Peyer's patch (tissue), 4 donors: ENCODE results near the gene ALDH3A2. TPM values are rescaled to one million over a fixed set of nuclear protein-coding genes. Genes with fewer than 3 reads are reported as not detected.
"Not testable (repeated sequence)": the region's sequence is repeated elsewhere in the genome, so short reads cannot be mapped to it uniquely, and the experiment has no call there.

Source experiments
- DNase-seq, 3 donors: peaks; one replicate each; pipeline ENCODE4 v3.0.0-alpha.2; 2017 to 2019
- H3K27ac ChIP-seq, 4 donors: fragments of 200-600 bp; sonication (generic); one replicate each; pipeline ENCODE4 v1.5.1; 2016 to 2019
- H3K27me3 ChIP-seq, 2 donors: fragments of 200-600 bp; sonication (generic); one replicate each; pipeline ENCODE4 v1.5.1; 2019
- H3K36me3 ChIP-seq, 3 donors: fragments of 200-600 bp; sonication (generic); one replicate each; pipeline ENCODE4 v1.5.1; 2016 to 2019
- H3K4me1 ChIP-seq, 4 donors: fragments of 200-600 bp; sonication (generic); one replicate each; pipeline ENCODE4 v1.5.1; 2016 to 2019
- H3K4me3 ChIP-seq, 4 donors: fragments of 200-600 bp; sonication (generic); 1 replicate in 3 of 4; 2 replicates in 1 of 4; pipeline ENCODE4 v1.5.1; 2016 to 2019; ENCODE audit warnings: mild to moderate bottlenecking in 1 of 4
- H3K9me3 ChIP-seq, 4 donors: fragments of 200-600 bp; sonication (generic); one replicate each; pipeline ENCODE4 v1.5.1; 2016 to 2019; ENCODE audit warnings: mild to moderate bottlenecking in 1 of 4
- CTCF ChIP-seq, 6 experiments: fragments of 450-650 bp in 4 of 6; fragments of 200-600 bp in 2 of 6; sonication (generic) in 1 of 6; IDR thresholded peaks; one replicate each; pipeline ENCODE4 v1.5.1; 2017 to 2019; ENCODE audit warnings: antibody characterized with exemption in 6 of 6, mild to moderate bottlenecking in 3 of 6, moderate library complexity in 1 of 6
- POLR2A ChIP-seq, 2 donors: fragments of 450-650 bp; IDR thresholded peaks; one replicate each; pipeline ENCODE4 v1.5.1; 2017; ENCODE audit warnings: antibody characterized with exemption in 2 of 2, mild to moderate bottlenecking in 2 of 2, moderate library complexity in 2 of 2
- total RNA-seq, 4 donors: library from RNA; depleted of rRNA; stranded (reverse); fragments of >200 nt; gene quantifications; one replicate each; pipeline ENCODE4 v1.1.0, GENCODE V29; 2016

The ALDH3A2 gene
- total RNA-seq, 4 donors from 2014 or later = 171 to 330 (median 269) TPM

GRCh38 chr17:19664136-19664820 is 15.7 kb downstream of the ALDH3A2 start:
- Histone ChIP-seq H3K9me3 (no peaks in the 10 kb centered on the region), H3K4me3 (no peak overlapping the region), H3K27ac (no peak overlapping the region), H3K27me3 (no peaks in the 10 kb centered on the region), H3K4me1 (no peaks in the 10 kb centered on the region), H3K36me3 (peaks cover 0 to 62% (median 0%) of the 10 kb centered on the region in 3 donors)
- DNase-seq = no peak
- TF ChIP-seq POLR2A (IDR thresholded peaks at IDR 0.05) = no peak
- no peak for TF ChIP-seq CTCF (IDR thresholded peaks at IDR 0.05)

GRCh38 chr17:19664821-19665181 is 16.2 kb downstream of the ALDH3A2 start:
- Histone ChIP-seq H3K36me3 (peaks cover 0 to 60% (median 0%) of the 10 kb centered on the region in 3 donors), H3K9me3 (no peaks in the 10 kb centered on the region), H3K4me1 (no peaks in the 10 kb centered on the region), H3K27ac (no peak overlapping the region), H3K27me3 (no peaks in the 10 kb centered on the region), H3K4me3 (no peak overlapping the region)
- DNase-seq = no peak
- TF ChIP-seq POLR2A (IDR thresholded peaks at IDR 0.05) (no peak), CTCF (IDR thresholded peaks at IDR 0.05) (no peak)

GRCh38 chr17:19669680-19670079 is 21.1 kb downstream of the ALDH3A2 start:
- not testable (repeated sequence) for H3K4me3 ChIP-seq

GRCh38 chr17:19670908-19671307 is 22.4 kb downstream of the ALDH3A2 start:
- H3K4me3 ChIP-seq = no peak overlapping the region
- H3K36me3 ChIP-seq = peaks cover 0 to 16% (median 0%) of the 10 kb centered on the region in 3 donors
- H3K27ac ChIP-seq = peak overlapping the region in 1 of 4 donors; percentile 58
- H3K4me1 ChIP-seq = peaks cover 0 to 24% (median 7%) of the 10 kb centered on the region in 4 donors
- no peaks in the 10 kb centered on the region for H3K27me3 ChIP-seq
- H3K9me3 ChIP-seq = no peaks in the 10 kb centered on the region
- DNase-seq = no peak
- no peak for TF ChIP-seq CTCF (IDR thresholded peaks at IDR 0.05)
- TF ChIP-seq POLR2A (IDR thresholded peaks at IDR 0.05) = no peak

More at GRCh38 chr17:19669680-19670079, 21.1 kb downstream of the ALDH3A2 start:
- not testable (repeated sequence) for H3K9me3 ChIP-seq, H3K27ac ChIP-seq, DNase-seq, H3K27me3 ChIP-seq
- Histone ChIP-seq H3K36me3 (peaks cover 0 to 22% (median 0%) of the 10 kb centered on the region in 3 donors), H3K4me1 (peaks cover 0 to 24% (median 7%) of the 10 kb centered on the region in 4 donors)

- Histone ChIP-seq H3K4me3 (no peak overlapping the region), H3K27me3 (no peaks in the 10 kb centered on the region), H3K4me1 (peaks cover 0 to 24% (median 7%) of the 10 kb centered on the region in 4 donors), H3K9me3 (no peaks in the 10 kb centered on the region), H3K36me3 (peaks cover 0 to 16% (median 0%) of the 10 kb centered on the region in 3 donors), H3K27ac (peak overlapping the region in 3 of 4 donors; percentile 7 to 66 (median 58))
- no peak for DNase-seq
- TF ChIP-seq POLR2A (IDR thresholded peaks at IDR 0.05) (no peak), CTCF (IDR thresholded peaks at IDR 0.05) (no peak)
Measured at GRCh38 chr17:19671433-19671832, 22.9 kb downstream of the ALDH3A2 start.

GRCh38 chr17:19672009-19672750 is 23.6 kb downstream of the ALDH3A2 start:
- H3K27me3 ChIP-seq = no peaks in the 10 kb centered on the region
- peak in 2 of 3 donors; percentile 57 to 76 for DNase-seq
- H3K27ac ChIP-seq = peak overlapping the region in 3 of 4 donors; percentile 7 to 66 (median 58)
- no peaks in the 10 kb centered on the region for H3K9me3 ChIP-seq
- peaks cover 0 to 21% (median 0%) of the 10 kb centered on the region in 3 donors for H3K36me3 ChIP-seq
- H3K4me1 ChIP-seq = peaks cover 0 to 24% (median 7%) of the 10 kb centered on the region in 4 donors
- TF ChIP-seq POLR2A (IDR thresholded peaks at IDR 0.05) = no peak
- peak in 3 of 6 experiments; percentile 66 to 82 (median 71) for TF ChIP-seq CTCF (IDR thresholded peaks at IDR 0.05)
- no peak overlapping the region for H3K4me3 ChIP-seq
